ENCODE data around the gene FHOD3. TPM values are rescaled to one million over a fixed set of nuclear protein-coding genes. Genes with fewer than 3 reads are reported as not detected.
A peak's percentile ranks its signal among the peaks of the same experiment; 100 is the strongest.

FHOD3 gene
- total RNA-seq, 1 donor from 2014 or later: 2.5 TPM

- Histone ChIP-seq H3K9me3 (no peaks in the 10 kb centered on the region), H3K36me3 (no peaks in the 10 kb centered on the region), H3K27ac (no peak overlapping the region), H3K4me1 (no peaks in the 10 kb centered on the region), H3K4me3 (no peak overlapping the region), H3K27me3 (ENCODE audit: low read depth) (peaks cover 13% of the 10 kb centered on the region)
- TF ChIP-seq CTCF (IDR thresholded peaks at IDR 0.05): no peak
- intact Hi-C loops (cut with DNase I): no loop called here
- ATAC-seq (no peak), DNase-seq (no peak)
Observed at GRCh38 chr18:36305375-36305774, 7.9 kb downstream of the FHOD3 start.

- no peak for TF ChIP-seq CTCF (IDR thresholded peaks at IDR 0.05)
- DNase-seq (no peak), ATAC-seq (no peak)
- Histone ChIP-seq H3K4me3 (no peak overlapping the region), H3K4me1 (no peaks in the 10 kb centered on the region), H3K9me3 (no peaks in the 10 kb centered on the region), H3K27me3 (ENCODE audit: low read depth) (peaks cover 11% of the 10 kb centered on the region), H3K36me3 (no peaks in the 10 kb centered on the region), H3K27ac (no peak overlapping the region)
- intact Hi-C loops (cut with DNase I): no loop called here
Observed at GRCh38 chr18:36307513-36307912, 10.0 kb downstream of the FHOD3 start.

- no peak for TF ChIP-seq CTCF (IDR thresholded peaks at IDR 0.05)
- intact Hi-C loops (cut with DNase I): no loop called here
- Histone ChIP-seq H3K4me1 (no peaks in the 10 kb centered on the region), H3K27ac (no peak overlapping the region), H3K36me3 (no peaks in the 10 kb centered on the region), H3K9me3 (no peaks in the 10 kb centered on the region), H3K27me3 (ENCODE audit: low read depth) (peaks cover 11% of the 10 kb centered on the region), H3K4me3 (no peak overlapping the region)
- ATAC-seq: peak in 1 of 2 donors; percentile 7
- DNase-seq: no peak
Observed at GRCh38 chr18:36308711-36309435, 11.4 kb downstream of the FHOD3 start.

- H3K27ac ChIP-seq: no peak overlapping the region
- intact Hi-C loops (cut with DNase I): no loop called here
- H3K27me3 ChIP-seq (ENCODE audit: low read depth): peaks cover 8% of the 10 kb centered on the region
- DNase-seq (no peak), ATAC-seq (peak in 1 of 2 donors; percentile 64)
- no peaks in the 10 kb centered on the region for H3K36me3 ChIP-seq
- no peaks in the 10 kb centered on the region for H3K9me3 ChIP-seq
- H3K4me3 ChIP-seq: no peak overlapping the region
- H3K4me1 ChIP-seq: no peaks in the 10 kb centered on the region
- TF ChIP-seq CTCF (IDR thresholded peaks at IDR 0.05): no peak
Observed at GRCh38 chr18:36309436-36310391, 12.2 kb downstream of the FHOD3 start.

GRCh38 chr18:36311026-36311570 is 13.6 kb downstream of the FHOD3 start:
- Histone ChIP-seq H3K4me1 (no peaks in the 10 kb centered on the region), H3K27ac (no peak overlapping the region), H3K9me3 (no peaks in the 10 kb centered on the region), H3K27me3 (ENCODE audit: low read depth) (no peaks in the 10 kb centered on the region), H3K4me3 (no peak overlapping the region), H3K36me3 (no peaks in the 10 kb centered on the region)
- ATAC-seq: no peak
- TF ChIP-seq CTCF (IDR thresholded peaks at IDR 0.05): no peak
- DNase-seq: no peak
- intact Hi-C loops (cut with DNase I): no loop called here

All from lower lobe of right lung (tissue), 2 donors.